ENCODE measurements around the gene CHAF1B.
A peak's percentile ranks its signal among the peaks of the same experiment; 100 is the strongest.
"Not testable (repeated sequence)": the region's sequence is repeated elsewhere in the genome, so short reads cannot be mapped to it uniquely, and the experiment has no call there.

Gene CHAF1B

GRCh38 chr21:36386031-36386642 lies 945 bp downstream of the CHAF1B start:
- DNase-seq (ENCODE audit: extremely low read depth in 1 of 2, low read depth in 1 of 2) = no peak

- no peak for DNase-seq (ENCODE audit: extremely low read depth in 1 of 2, low read depth in 1 of 2)
Observed at GRCh38 chr21:36388096-36388495, 2.9 kb downstream of the CHAF1B start.

GRCh38 chr21:36388835-36389234 lies 3.6 kb downstream of the CHAF1B start:
- no peak for DNase-seq (ENCODE audit: extremely low read depth in 1 of 2, low read depth in 1 of 2)

- DNase-seq (ENCODE audit: extremely low read depth in 1 of 2, low read depth in 1 of 2) = not testable (repeated sequence)
Observed at GRCh38 chr21:36391649-36392048, 6.5 kb downstream of the CHAF1B start.

GRCh38 chr21:36395353-36396111 lies 10.3 kb downstream of the CHAF1B start:
- no peak for DNase-seq (ENCODE audit: extremely low read depth in 1 of 2, low read depth in 1 of 2)

GRCh38 chr21:36396325-36396724 lies 11.1 kb downstream of the CHAF1B start:
- DNase-seq (ENCODE audit: extremely low read depth in 1 of 2, low read depth in 1 of 2) = no peak

GRCh38 chr21:36396971-36397370 lies 11.8 kb downstream of the CHAF1B start:
- DNase-seq (ENCODE audit: extremely low read depth in 1 of 2, low read depth in 1 of 2) = no peak

GRCh38 chr21:36397606-36398005 lies 12.4 kb downstream of the CHAF1B start:
- DNase-seq (ENCODE audit: extremely low read depth in 1 of 2, low read depth in 1 of 2) = no peak

- not testable (repeated sequence) for DNase-seq (ENCODE audit: extremely low read depth in 1 of 2, low read depth in 1 of 2)
Observed at GRCh38 chr21:36399736-36400135, 14.5 kb downstream of the CHAF1B start.

- no peak for DNase-seq (ENCODE audit: extremely low read depth in 1 of 2, low read depth in 1 of 2)
Observed at GRCh38 chr21:36400719-36401118, 15.5 kb downstream of the CHAF1B start.

GRCh38 chr21:36402339-36402738 lies 17.1 kb downstream of the CHAF1B start:
- DNase-seq (ENCODE audit: extremely low read depth in 1 of 2, low read depth in 1 of 2) = no peak

GRCh38 chr21:36403713-36404112 lies 18.5 kb downstream of the CHAF1B start:
- DNase-seq (ENCODE audit: extremely low read depth in 1 of 2, low read depth in 1 of 2) = no peak

- no peak for DNase-seq (ENCODE audit: extremely low read depth in 1 of 2, low read depth in 1 of 2)
Observed at GRCh38 chr21:36408568-36408967, 23.4 kb downstream of the CHAF1B start.

- no peak for DNase-seq (ENCODE audit: extremely low read depth in 1 of 2, low read depth in 1 of 2)
Observed at GRCh38 chr21:36411301-36411700, 26.1 kb downstream of the CHAF1B start.

- no peak for DNase-seq (ENCODE audit: extremely low read depth in 1 of 2, low read depth in 1 of 2)
Observed at GRCh38 chr21:36412916-36413315, 27.7 kb downstream of the CHAF1B start.

- no peak for DNase-seq (ENCODE audit: extremely low read depth in 1 of 2, low read depth in 1 of 2)
Observed at GRCh38 chr21:36415375-36415774, 30.2 kb downstream of the CHAF1B start.

- no peak for DNase-seq (ENCODE audit: extremely low read depth in 1 of 2, low read depth in 1 of 2)
Observed at GRCh38 chr21:36419241-36419640, 34.0 kb downstream of the CHAF1B start.

- peak in 1 of 2 donors; percentile 18 for DNase-seq (ENCODE audit: extremely low read depth in 1 of 2, low read depth in 1 of 2)
Observed at GRCh38 chr21:36419996-36420395, 34.8 kb downstream of the CHAF1B start.

- DNase-seq (ENCODE audit: extremely low read depth in 1 of 2, low read depth in 1 of 2) = no peak
Observed at GRCh38 chr21:36420571-36421339, 35.6 kb downstream of the CHAF1B start.

- DNase-seq (ENCODE audit: extremely low read depth in 1 of 2, low read depth in 1 of 2) = no peak
Observed at GRCh38 chr21:36422279-36423098, 37.3 kb downstream of the CHAF1B start.

Data from activated CD8-positive, alpha-beta memory T cell treated with anti-CD3 and anti-CD28 coated beads for 1 hour (primary cell).